Retinal pigment epithelial cell (primary cell): ENCODE data around the gene WDR27.

Experiments used
- DNase-seq: peaks from one replicate; pipeline ENCODE4 v3.0.0-alpha.2; 2010; ENCODE audit warnings: low read depth
- H3K4me3 ChIP-seq: 2 replicates; pipeline ENCODE4 v1.5.1; 2011; ENCODE audit warnings: mild to moderate bottlenecking, low read length, control low read depth, moderate library complexity
- CTCF ChIP-seq: conservative IDR thresholded peaks from 2 replicates; pipeline ENCODE4 v1.5.1; 2011; ENCODE audit warnings: low read depth, low read length, control low read depth, inconsistent platforms

The WDR27 gene

GRCh38 chr6:169695131-169695530 is 6.7 kb downstream of the WDR27 start:
- TF ChIP-seq CTCF, result no peak
- no peak for DNase-seq
- H3K4me3 ChIP-seq, result no peak overlapping the region

- no peak for TF ChIP-seq CTCF
- no peak for DNase-seq
- H3K4me3 ChIP-seq, result no peak overlapping the region
Observed at GRCh38 chr6:169692516-169692915, 9.3 kb downstream of the WDR27 start.

GRCh38 chr6:169691260-169691659 is 10.6 kb downstream of the WDR27 start:
- no peak for TF ChIP-seq CTCF
- DNase-seq, result no peak
- H3K4me3 ChIP-seq, result no peak overlapping the region

- DNase-seq, result peak; percentile 40
- no peak for TF ChIP-seq CTCF
- H3K4me3 ChIP-seq, result no peak overlapping the region
Observed at GRCh38 chr6:169689287-169689686, 12.5 kb downstream of the WDR27 start.

- no peak for TF ChIP-seq CTCF
- H3K4me3 ChIP-seq, result no peak overlapping the region
- no peak for DNase-seq
Observed at GRCh38 chr6:169685860-169686259, 16.0 kb downstream of the WDR27 start.

GRCh38 chr6:169684056-169684455 is 17.8 kb downstream of the WDR27 start:
- no peak for TF ChIP-seq CTCF
- DNase-seq, result no peak
- no peak overlapping the region for H3K4me3 ChIP-seq

GRCh38 chr6:169678342-169678741 is 23.5 kb downstream of the WDR27 start:
- no peak for DNase-seq
- no peak overlapping the region for H3K4me3 ChIP-seq
- TF ChIP-seq CTCF, result no peak
